Activated B cell treated with CpG ODN at 0.5 μM for 24 hours (primary cell): ENCODE measurements around the gene ARHGAP32. TPM values are rescaled to one million over a fixed set of nuclear protein-coding genes. Genes with fewer than 3 reads are reported as not detected.

Experiments
- ATAC-seq: fragments of 200-7000 bp; cut with Tn5 transposase; one replicate; pipeline ENCODE4 v1.10.0; 2021; ENCODE audit warnings: low read depth, mild to moderate bottlenecking, moderate library complexity
- CTCF ChIA-PET: fragments of 350-600 bp; sonication (Branson Sonifier 250); formaldehyde crosslinking; loops from one replicate; lab custom pipeline; 2021; ENCODE audit warnings: antibody characterized with exemption; lab: Charles Lee
- POLR2A ChIA-PET: fragments of 350-600 bp; sonication (Branson Sonifier 250); formaldehyde crosslinking; loops from one replicate; lab custom pipeline; 2021; ENCODE audit warnings: antibody characterized with exemption; lab: Charles Lee
- DNase-seq: peaks from one replicate; pipeline ENCODE4 v3.0.0; 2022
- H3K27ac Mint-ChIP-seq: one replicate; pipeline ENCODE4 v1.8.0; 2020; ENCODE audit warnings: mixed read lengths
- H3K27me3 Mint-ChIP-seq: one replicate; pipeline ENCODE4 v1.8.0; 2021; ENCODE audit warnings: mixed read lengths
- H3K36me3 Mint-ChIP-seq: one replicate; pipeline ENCODE4 v1.8.0; 2021; ENCODE audit warnings: low read depth, mixed read lengths
- H3K4me1 Mint-ChIP-seq: one replicate; pipeline ENCODE4 v1.8.0; 2021; ENCODE audit warnings: mixed read lengths
- H3K4me3 Mint-ChIP-seq: one replicate; pipeline ENCODE4 v1.8.0; 2020; ENCODE audit warnings: mild to moderate bottlenecking, mixed read lengths
- H3K9me3 Mint-ChIP-seq: one replicate; pipeline ENCODE4 v1.8.0; 2020; ENCODE audit warnings: mixed read lengths
- CTCF ChIP-seq: fragments of 200-600 bp; IDR thresholded peaks from one replicate; pipeline ENCODE4 v1.8.0; 2022; ENCODE audit warnings: antibody characterized with exemption, mild to moderate bottlenecking
- intact Hi-C: fragments of 100-400 bp; cut with micrococcal nuclease; formaldehyde crosslinking; loops from one replicate; pipeline ENCODE4 v1.15.1; 2024
- total RNA-seq: library from RNA; stranded (reverse); gene quantifications from 2 replicates; pipeline ENCODE4 v1.2.3, GENCODE V29; 2022

The ARHGAP32 gene
- total RNA-seq, 1 donor from 2014 or later = 6.0 TPM

- no peaks in the 10 kb centered on the region for H3K27me3 Mint-ChIP-seq
- ChIA-PET POLR2A (no interaction called here), CTCF (no interaction called here)
- intact Hi-C loops = no loop called here
- no peak overlapping the region for H3K27ac Mint-ChIP-seq
- DNase-seq (no peak), ATAC-seq (no peak)
- H3K4me1 Mint-ChIP-seq = no peaks in the 10 kb centered on the region
- TF ChIP-seq CTCF = no peak
- H3K9me3 Mint-ChIP-seq = no peaks in the 10 kb centered on the region
- H3K4me3 Mint-ChIP-seq = no peak overlapping the region
- H3K36me3 Mint-ChIP-seq = peaks cover 2% of the 10 kb centered on the region
Measured at GRCh38 chr11:129042503-129042902, 149.6 kb downstream of the ARHGAP32 start.

GRCh38 chr11:129041611-129042018 is 150.5 kb downstream of the ARHGAP32 start:
- intact Hi-C loops = no loop called here
- DNase-seq (no peak), ATAC-seq (no peak)
- peaks cover 2% of the 10 kb centered on the region for H3K36me3 Mint-ChIP-seq
- no peak for TF ChIP-seq CTCF
- no peaks in the 10 kb centered on the region for H3K27me3 Mint-ChIP-seq
- no peaks in the 10 kb centered on the region for H3K9me3 Mint-ChIP-seq
- ChIA-PET CTCF (no interaction called here), POLR2A (no interaction called here)
- H3K4me1 Mint-ChIP-seq = no peaks in the 10 kb centered on the region
- no peak overlapping the region for H3K27ac Mint-ChIP-seq
- no peak overlapping the region for H3K4me3 Mint-ChIP-seq

- intact Hi-C loops = no loop called here
- no peak for ATAC-seq
- H3K4me1 Mint-ChIP-seq = no peaks in the 10 kb centered on the region
- CTCF ChIA-PET = no interaction called here
- H3K4me3 Mint-ChIP-seq = no peak overlapping the region
- no peak overlapping the region for H3K27ac Mint-ChIP-seq
- POLR2A ChIA-PET = no interaction called here
- no peak for TF ChIP-seq CTCF
- H3K27me3 Mint-ChIP-seq = no peaks in the 10 kb centered on the region
- DNase-seq = no peak
- H3K36me3 Mint-ChIP-seq = peaks cover 2% of the 10 kb centered on the region
- H3K9me3 Mint-ChIP-seq = no peaks in the 10 kb centered on the region
Measured at GRCh38 chr11:129040934-129041333, 151.2 kb downstream of the ARHGAP32 start.

- no peaks in the 10 kb centered on the region for H3K27me3 Mint-ChIP-seq
- ChIA-PET CTCF (no interaction called here), POLR2A (no interaction called here)
- no peak overlapping the region for H3K4me3 Mint-ChIP-seq
- peaks cover 8% of the 10 kb centered on the region for H3K36me3 Mint-ChIP-seq
- H3K4me1 Mint-ChIP-seq = no peaks in the 10 kb centered on the region
- ATAC-seq (no peak), DNase-seq (no peak)
- intact Hi-C loops = no loop called here
- H3K27ac Mint-ChIP-seq = no peak overlapping the region
- TF ChIP-seq CTCF = no peak
- peaks cover 5% of the 10 kb centered on the region for H3K9me3 Mint-ChIP-seq
Measured at GRCh38 chr11:129035244-129035643, 156.9 kb downstream of the ARHGAP32 start.

- ChIA-PET CTCF (interaction anchor here (1.1 kb wide), 1 partner anchor 337 kb away, joined by 3 read pairs; no protein-coding TSS in a partner anchor), POLR2A (no interaction called here)
- H3K4me3 Mint-ChIP-seq = no peak overlapping the region
- ATAC-seq = no peak
- H3K27ac Mint-ChIP-seq = no peak overlapping the region
- intact Hi-C loops = no loop called here
- H3K36me3 Mint-ChIP-seq = peaks cover 8% of the 10 kb centered on the region
- H3K4me1 Mint-ChIP-seq = no peaks in the 10 kb centered on the region
- no peak for DNase-seq
- no peaks in the 10 kb centered on the region for H3K27me3 Mint-ChIP-seq
- H3K9me3 Mint-ChIP-seq = peaks cover 5% of the 10 kb centered on the region
- no peak for TF ChIP-seq CTCF
Measured at GRCh38 chr11:129034001-129034400, 158.1 kb downstream of the ARHGAP32 start.
